Endothelial cell of umbilical vein (primary cell): ENCODE results near the gene TPH1.

Experiments used
- POLR2A ChIP-seq: IDR thresholded peaks from 2 replicates; pipeline ENCODE4 v1.6.1; 2012; ENCODE audit warnings: low read depth, mild to moderate bottlenecking, control low read depth, low read length
- TF ChIP-seq, protein P1 (sequence below), 2 donors: IDR thresholded peaks; 1 replicate in 1 of 2; 2 replicates in 1 of 2; pipeline ENCODE4 v1.5.1; 2011; ENCODE audit warnings: low read length in 2 of 2, mild to moderate bottlenecking in 2 of 2, moderate library complexity in 2 of 2, control low read depth in 1 of 2, inconsistent platforms in 1 of 2, low read depth in 1 of 2; ENCODE audit not compliant: insufficient read depth in 1 of 2; ENCODE audit errors: extremely low read depth in 1 of 2

GRCh38 chr11:18012122-18012905, 33.8 kb downstream of the TPH1 start:
- TF ChIP-seq, protein P1, sequence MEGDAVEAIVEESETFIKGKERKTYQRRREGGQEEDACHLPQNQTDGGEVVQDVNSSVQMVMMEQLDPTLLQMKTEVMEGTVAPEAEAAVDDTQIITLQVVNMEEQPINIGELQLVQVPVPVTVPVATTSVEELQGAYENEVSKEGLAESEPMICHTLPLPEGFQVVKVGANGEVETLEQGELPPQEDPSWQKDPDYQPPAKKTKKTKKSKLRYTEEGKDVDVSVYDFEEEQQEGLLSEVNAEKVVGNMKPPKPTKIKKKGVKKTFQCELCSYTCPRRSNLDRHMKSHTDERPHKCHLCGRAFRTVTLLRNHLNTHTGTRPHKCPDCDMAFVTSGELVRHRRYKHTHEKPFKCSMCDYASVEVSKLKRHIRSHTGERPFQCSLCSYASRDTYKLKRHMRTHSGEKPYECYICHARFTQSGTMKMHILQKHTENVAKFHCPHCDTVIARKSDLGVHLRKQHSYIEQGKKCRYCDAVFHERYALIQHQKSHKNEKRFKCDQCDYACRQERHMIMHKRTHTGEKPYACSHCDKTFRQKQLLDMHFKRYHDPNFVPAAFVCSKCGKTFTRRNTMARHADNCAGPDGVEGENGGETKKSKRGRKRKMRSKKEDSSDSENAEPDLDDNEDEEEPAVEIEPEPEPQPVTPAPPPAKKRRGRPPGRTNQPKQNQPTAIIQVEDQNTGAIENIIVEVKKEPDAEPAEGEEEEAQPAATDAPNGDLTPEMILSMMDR (IDR thresholded peaks at IDR 0.05; ENCODE audit: extremely low read depth in 1 of 2, insufficient read depth in 1 of 2, low read depth in 1 of 2, low read length in 2 of 2): no peak
- no peak for TF ChIP-seq POLR2A
